Muscle of arm (tissue), 12 donors: ENCODE measurements around the gene RAB6B. TPM values are rescaled to one million over a fixed set of nuclear protein-coding genes. Genes with fewer than 3 reads are reported as not detected.
A peak's percentile ranks its signal among the peaks of the same experiment; 100 is the strongest.
"Not testable (repeated sequence)": the region's sequence is repeated elsewhere in the genome, so short reads cannot be mapped to it uniquely, and the experiment has no call there.

ENCODE experiments used
- DNase-seq: peaks from one replicate; pipeline ENCODE4 v3.0.0-alpha.2; 2013
- polyA plus RNA-seq, 12 donors: library from polyadenylated mRNA; unstranded; fragments of 120-200 nt; gene quantifications; one replicate each; pipeline ENCODE4 v1.2.1, GENCODE V29; 2013; ENCODE audit not compliant: insufficient read length in 12 of 12

Gene RAB6B
- polyA plus RNA-seq, 12 donors = 6.6 to 23.0 (median 9.0) TPM; not detected in 1

DNA sequence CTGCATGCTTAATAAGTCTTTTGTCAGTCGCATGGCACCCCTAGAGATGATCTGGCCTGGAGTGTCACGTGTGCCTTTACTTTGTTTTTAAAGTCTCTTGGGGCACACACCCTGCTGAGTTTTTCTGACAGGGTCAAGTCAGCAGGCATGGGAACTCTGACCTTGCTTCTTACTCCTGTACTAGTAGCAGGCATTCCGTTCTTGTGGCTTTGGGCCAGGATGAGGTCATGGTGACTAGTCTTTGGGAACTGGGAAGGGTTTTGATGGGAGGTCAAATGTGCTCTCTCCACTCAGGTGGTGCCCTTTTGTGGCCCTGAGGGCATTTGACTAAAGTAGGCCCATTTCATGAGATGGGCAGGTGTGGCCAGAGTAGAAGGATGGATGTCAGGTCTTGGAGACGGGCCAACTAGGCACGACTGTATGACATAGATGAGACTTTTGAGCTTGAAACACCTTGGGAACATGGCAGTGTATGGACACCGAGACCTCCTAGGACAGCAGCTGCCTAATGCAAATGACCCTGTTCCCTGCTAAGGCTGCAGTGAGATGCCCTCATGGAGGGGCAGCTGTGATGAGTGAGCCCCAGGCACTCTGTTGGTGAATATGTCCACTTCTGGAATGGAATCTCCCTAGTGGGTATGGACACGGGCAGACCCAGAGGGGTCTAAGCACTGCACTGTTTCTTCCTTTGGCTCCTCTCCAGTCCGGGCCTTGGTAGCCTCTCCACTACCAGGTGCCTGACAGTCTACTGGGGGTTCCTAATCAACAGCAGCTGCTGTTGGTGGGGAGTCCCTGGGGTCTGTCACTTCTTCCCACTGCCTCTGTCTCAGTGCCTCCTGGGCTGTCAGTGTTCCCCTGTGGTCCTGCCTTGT is 73.7 kb downstream of the RAB6B start:
- DNase-seq = no peak

DNA sequence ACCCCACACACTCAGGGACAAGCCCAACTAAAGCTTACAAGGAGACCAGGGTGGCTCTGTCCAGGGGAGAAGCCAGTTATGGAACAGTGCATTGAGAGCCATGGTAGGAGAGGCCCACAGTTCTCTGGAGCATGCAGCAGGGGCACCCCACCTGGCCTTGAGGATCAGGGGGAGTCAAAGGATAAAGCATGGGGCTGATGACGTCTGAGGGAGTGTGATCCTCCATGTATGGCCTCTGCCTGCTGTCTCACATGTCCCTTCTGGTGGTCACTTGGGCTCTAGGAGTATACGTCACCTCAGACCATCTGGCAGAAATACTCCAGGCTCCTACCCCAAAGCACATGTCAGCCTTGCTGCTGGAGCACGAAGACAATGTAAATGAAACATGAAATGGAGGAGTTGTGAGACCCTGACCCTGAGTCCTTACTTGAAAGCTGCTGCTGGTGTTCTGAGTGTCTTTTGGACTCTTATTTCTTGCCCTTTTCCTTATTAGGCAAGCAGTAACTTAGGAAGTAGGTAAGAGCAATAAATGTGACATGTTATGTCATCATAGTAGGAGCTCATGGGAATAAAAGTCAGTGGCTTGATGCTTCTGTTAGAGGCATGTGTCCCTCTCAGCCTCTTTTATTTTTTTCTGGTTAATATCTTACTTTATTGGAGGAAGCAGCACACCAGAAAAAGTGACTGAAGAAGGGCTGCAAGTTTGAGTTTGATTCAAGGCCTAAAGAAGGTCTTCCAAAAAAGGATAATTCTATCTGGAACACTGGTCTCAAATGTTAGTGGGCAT is 74.6 kb downstream of the RAB6B start:
- no peak for DNase-seq

DNA sequence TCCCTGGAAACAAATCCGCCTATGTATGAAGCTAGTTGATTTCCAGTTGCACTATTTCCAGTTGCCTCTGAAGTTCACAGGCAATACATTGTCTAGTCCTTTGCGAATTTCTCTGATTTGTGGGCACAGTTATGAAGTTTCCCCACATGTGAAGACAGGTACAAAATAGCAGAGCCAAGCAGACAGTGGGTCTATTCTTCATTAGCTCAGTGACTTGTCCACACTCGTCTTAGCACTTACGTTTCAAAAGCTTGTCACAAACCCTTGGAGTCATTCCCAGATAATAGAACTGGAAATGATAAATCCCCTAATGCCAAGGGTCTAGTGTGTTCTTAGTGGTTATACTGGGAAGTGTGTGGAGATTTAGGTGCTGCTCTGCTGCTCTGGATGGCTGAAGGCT is 75.6 kb downstream of the RAB6B start:
- no peak for DNase-seq

DNA sequence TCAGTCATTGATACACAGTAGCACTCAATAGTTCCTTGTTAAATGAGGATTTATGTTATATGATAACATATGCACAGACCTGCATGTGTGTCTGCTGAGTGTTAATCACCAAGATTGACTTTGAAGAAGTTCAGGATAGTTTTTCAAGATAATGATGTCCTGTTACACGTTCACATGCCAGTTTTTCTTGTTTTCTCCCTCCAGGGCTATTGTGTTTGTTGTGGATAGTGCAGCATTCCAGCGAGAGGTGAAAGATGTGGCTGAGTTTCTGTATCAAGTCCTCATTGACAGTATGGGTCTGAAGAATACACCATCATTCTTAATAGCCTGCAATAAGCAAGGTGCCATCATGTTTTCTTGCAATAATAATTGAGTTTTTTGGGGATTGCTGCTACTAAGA is 80.3 kb downstream of the RAB6B start:
- no peak for DNase-seq

DNA sequence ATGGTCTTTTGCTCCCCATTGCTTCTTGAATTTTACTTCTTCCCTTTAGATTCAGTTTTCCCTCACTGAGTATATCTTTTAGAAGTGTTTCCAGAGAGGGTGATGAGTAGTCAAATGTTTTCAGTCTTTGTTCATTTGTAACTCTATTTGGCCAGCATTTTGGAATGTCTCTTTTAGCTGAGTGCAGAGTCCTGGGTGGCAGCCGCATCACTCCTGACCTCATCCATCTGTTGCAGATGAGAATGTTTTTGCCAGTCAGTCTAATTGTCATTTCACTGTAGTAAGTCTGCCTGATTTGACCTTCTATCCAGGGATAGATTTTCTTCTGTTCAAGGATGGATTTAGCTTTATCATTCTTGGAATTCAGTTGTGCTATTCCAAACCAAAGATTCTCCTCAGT is 82.8 kb downstream of the RAB6B start:
- no peak for DNase-seq

DNA sequence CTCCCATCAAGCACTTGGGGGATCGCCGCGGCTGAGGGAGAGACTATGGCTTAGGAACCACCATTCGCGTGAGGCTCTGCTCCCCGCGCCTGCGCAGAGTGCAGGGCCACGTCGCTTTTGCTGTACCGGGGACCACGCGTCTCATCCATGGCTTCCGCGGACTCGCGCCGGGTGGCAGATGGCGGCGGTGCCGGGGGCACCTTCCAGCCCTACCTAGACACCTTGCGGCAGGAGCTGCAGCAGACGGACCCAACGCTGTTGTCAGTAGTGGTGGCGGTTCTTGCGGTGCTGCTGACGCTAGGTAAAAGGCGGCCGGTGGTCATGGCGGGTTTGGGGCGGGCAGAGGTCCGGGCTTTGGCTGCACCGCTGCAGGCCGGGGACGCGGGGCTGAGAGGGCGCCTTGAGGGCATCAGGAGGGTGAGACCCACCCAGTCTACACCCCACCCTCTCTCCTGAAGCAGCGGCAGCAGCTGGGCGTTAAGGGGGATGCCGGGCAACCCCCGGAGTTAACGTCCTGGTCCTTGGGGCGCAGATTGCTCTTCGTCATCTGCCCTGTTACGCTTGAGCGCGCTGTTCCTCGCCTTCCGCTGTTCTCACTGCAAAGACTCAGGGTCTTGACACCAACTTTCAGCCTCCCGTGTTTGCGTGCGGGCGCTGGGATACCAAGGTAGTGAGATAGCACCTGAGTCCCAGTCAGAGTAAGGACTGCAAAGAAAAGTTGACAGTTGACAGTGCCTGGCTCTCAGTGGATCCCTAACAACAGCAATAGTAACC is 89.8 kb downstream of the RAB6B start, which contains the start of gene SRPRB:
SRPRB (plus strand) TSS at position 114 of the 774 bp plus-strand sequence; CDS start at position 148, 34 bp downstream.
- peak; percentile 95 for DNase-seq

DNA sequence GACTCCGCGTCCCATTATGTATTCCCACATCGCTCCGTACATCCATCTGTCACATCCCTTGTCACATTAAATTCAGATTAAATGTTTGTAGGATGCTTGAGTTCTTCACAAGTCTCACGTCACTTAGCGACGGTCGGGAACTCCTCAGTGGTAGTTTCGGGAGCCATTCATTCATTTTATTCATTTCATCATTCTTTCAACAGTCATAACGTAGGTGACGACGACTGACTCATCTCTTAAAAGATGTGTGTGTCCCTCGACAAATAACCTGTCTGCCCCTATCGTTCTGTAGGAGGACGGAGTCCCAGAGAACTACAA is 90.3 kb downstream of the RAB6B start:
- DNase-seq = no peak

DNA sequence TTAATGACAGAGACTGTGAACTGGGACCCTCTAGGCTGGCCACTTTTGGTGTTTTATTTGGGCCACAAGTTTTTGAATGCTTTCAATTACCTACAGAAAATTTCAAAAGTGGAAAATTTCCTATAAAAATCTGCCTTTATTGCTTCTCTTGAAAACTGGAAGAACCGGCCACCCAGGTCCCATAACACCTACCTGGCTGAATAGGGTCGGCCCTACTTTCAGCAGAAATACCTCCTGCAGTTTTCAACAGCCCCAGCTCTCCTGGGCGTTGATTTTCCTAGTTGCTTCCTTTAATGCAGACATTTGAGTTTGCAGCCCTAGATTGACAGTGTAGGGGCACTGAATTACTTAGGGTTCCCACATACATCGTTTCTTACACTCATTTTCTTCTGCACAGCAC is 90.8 kb downstream of the RAB6B start:
- no peak for DNase-seq

DNA sequence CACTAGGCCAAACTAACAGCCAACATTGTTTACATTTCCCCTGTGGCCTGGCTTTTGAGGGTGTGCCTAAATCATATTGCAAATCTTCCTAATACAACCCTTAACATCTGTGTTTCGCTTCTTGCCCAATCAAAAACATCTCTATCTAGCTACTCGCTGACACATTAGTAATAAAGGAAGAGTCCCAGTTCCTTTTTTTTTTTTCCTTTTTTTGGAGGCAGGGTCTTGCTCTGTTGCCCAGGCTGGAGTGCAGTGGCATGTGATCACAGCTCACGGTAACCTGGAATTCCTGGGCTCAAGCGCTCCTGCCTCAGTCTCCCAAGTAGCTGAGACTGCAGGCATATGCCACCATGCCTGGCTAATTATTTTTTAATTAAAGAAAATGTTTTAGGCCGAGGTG is 92.2 kb downstream of the RAB6B start:
- DNase-seq = no peak

DNA sequence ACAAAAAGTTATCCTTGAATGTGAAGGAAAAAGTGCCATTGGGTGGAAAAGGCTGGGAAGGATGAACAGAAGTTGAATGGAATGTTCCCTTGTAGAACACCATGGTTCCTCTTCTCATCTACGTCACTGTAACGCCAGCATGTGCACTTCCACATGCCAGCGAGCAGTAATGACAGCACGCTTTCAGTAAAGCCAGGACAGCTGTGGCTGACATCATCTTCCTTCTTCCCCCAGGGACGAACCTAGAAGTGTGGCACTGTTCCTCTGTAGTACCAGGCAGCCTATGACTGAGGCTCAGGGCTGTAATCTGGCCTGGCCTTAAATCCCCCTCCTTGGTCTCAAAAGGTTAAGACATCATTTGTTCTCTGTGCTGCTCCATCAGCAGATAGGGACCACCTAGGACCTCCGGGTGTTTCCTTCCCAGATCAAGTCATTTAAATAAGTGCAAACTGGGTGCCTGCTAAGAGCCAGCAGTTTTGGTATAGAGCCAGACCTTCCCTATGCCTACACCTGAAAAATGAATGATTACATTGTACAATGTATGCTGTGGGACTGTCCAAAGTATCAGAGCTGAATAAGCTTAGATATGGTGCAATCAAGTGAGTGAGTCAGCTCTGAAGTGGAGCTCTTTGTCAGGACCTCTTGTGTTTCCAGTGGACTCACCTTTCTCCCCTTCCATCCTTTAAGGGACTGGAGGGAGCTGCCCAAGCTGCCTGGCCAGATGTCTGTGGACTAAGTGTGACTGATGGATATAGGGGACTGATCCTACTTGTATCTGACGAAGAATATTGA is 95.7 kb downstream of the RAB6B start:
- DNase-seq = no peak

DNA sequence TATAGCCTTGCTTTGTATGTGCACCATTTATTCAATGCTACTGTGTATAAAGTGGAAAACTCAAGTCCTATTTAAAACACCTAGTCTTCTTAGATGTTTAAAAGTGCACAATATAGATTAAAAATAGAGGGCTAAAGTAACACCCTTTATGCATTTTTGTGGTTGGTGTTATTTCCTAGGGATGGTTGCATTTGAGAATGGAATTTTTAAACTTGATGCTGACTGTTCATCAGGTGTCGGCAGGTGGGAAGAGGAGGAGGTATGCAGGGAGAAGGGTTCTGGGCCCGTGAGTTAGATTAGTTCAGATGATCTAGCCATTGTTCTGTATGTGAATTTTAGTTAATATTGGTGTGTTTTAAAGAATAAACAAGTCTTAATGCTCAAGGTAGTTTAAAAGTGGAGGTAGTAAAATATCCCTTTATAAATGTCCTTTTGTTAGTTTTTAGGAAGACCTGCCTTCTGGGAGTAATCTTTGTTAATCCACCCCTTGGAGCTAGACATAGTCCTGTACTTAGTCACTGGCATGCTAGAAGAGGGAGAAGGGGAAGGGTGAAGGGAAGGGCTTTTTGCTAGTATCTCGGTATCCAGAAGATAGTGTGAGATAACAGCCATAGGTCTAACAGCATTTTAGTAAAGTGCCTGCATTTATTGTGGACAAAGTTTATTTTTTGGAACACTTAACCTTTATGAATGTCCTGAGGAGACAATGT is 98.1 kb downstream of the RAB6B start:
- no peak for DNase-seq

DNA sequence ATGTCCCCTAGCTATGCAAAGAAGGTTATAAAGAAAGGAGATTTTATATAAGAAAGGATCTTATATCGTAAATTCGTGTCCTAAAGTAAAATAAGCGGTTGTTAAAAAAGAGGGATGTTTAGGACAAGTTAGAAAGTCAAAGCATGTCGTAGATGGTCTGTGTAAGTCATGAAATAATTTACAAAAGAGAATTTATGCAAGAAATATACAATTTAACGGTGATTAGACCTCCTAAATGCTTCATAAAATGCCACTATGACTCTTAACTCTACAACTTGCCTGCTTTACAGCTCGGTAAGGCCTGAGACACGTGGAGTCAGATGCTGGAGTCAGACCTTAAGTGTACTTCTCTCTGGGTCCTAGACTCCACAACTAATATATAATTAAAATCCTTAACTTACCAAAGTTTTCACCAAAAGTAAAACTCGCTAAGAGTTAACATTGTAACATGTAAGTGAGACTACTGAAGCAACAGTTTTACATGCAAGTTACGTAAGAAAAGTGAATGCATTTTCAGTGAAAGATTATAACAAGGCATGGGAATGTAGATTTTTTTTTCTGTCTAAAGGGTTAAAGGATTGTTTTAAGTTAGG is 103.4 kb downstream of the RAB6B start:
- DNase-seq = no peak

DNA sequence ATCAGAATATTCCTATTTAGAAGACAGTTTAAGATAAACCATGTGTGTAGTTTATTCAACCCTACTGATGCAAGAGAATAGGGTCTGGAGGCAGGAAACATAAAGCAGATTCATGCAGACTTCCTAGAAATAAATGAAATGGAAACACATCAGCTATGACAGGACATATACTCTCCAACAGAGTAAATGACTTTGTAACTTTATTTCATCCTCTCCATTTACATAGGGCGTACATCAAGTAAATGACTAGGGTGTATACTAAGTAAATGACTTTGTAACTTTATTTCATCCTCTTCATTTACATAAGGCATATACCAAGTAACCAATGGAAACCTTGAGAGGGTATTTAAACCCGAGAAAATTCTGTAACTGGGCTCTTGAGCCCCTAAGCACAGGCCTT is 107.7 kb downstream of the RAB6B start:
- DNase-seq = no peak

DNA sequence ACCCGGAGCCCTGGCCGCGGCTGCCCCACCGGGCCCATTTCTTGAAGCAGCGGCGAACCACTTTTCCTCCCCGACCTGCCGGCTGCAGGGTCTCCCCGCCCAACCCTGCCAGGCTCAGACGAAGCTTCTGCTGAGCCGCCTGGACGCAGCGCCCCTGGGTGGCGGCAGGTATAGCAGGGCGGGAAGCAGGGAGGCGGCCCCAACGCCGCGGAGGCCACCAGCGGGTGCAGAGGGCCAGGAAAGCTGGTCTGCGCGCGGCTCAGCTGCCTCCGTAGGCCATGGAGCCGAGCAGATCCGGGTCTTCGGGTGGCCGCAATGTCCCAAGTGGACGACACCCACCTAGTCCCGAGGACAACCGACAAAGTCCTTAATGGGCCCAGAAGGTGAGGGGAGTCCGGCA is 111.9 kb downstream of the RAB6B start:
- DNase-seq = no peak

DNA sequence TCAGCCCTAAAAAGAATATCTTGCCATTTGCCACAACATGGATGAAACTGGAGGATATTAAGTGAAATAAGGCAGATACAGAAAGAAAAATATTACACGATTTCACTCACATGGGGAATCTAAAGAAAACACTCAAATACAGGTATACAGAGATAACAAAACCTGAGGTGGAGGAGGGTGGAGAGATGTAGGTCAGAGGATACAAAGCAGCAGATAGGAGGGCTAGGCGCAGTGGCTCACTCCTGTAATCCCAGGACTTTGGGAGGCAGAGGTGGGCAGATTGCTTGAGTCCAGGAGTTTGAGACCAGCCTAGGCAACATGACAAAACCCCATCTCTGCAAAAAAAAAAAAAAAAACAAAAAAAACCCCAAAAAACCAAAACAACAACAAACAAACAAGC is 113.2 kb downstream of the RAB6B start:
- DNase-seq = no peak

DNA sequence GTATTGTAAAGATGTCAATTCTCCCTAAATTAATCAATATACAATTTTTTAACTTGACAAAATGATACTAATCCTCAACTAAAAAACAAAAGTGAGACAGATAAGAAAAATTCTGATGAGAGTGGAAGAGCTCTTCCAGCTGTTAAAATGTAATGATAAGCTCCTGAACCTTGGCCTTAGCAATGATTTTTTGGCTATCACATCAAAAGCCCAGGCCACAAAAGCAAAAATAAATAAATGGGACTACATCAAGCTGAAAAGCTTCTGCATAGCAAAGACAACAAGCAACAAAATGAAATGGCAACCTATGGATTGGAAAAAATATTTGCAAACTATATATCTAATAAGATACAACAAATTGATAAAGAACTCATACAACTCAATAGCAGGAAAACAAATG is 114.1 kb downstream of the RAB6B start:
- no peak for DNase-seq

DNA sequence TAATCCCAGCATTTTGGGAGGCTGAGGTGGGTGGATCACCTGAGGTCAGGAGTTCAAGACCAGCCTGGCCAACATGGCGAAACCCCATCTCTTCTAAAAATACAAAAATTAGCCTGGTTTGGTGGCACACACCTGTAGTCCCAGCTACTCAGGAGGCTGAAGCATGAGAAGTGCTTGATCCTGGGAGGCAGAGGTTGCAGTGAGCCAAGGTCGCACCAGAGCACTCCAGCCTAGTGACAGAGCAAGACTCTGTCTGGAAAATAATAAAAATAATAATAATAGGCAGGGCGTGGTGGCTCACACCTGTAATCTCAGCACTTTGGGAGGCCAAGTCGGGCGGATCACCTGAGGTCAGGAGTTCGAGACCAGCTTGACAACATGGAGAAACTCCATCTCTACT is 114.9 kb downstream of the RAB6B start:
- DNase-seq = not testable (repeated sequence)

DNA sequence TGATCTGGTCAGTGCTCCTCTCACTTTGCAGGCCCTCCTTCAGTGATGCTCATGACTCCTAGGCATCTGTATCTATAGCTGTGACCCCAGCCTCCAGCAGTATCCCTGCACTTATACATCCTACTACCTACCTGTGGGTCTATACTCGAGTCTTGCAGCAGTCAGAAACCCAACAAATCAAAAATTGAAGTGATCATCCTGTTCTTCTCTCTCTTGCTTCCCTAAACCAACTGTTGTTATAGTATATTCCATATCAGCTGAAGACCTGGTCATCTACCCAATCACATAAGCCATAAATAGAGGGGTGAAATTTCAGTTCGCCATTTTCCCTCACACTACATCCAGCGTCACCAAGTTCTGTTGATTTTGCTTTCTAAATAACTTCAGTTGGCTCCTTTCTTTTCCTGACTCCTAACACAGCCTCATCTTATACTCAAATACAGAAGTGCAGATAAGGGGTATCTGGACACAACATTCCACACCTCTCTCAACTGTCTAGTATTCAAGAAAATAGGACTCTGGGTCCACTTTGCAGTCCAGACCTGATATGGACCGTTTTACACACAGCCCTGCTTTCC is 116.0 kb downstream of the RAB6B start:
- no peak for DNase-seq

DNA sequence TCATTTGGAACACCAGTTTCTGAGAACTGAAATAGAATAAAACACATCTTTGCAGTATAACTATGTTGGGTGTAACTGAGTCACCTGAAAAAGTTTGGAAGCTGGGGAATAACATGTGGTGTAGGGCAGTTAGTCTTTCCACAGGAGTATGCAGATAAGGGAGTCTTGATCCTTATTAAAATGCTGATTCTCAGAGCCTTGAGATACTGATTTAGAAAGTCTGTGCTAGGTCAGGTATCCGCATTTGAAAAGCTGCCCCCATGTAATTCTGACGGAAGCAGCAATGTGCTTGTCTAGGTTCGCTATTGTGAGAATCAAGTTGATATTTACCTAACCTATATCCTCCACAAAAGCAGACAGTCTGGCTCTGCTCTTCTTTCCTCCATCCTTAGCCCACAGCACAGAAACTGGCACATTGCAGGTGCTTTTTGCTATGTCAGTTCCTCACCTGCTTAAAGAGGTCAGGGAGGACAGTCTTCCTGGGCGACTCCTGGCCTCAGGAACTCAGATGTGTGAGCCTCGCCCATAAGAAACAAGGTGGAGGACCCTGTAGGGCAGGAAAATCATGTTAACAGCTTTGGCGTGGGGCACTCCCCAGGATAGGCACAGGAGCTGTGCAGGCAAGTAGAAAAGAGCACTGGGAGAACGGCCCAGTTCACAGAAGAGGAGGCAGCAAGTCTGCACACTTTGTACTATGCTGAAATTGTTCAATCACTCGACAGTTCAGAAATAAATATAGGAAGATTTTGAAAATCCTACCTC is 117.7 kb downstream of the RAB6B start:
- DNase-seq = no peak
